IMR-90 (cell line): ENCODE results near the gene OR9A4.

ENCODE experiments used
- CEBPB ChIP-seq: IDR thresholded peaks from 2 replicates; pipeline ENCODE4 v1.6.1; 2012; ENCODE audit warnings: low read depth, low read length, improper control_type of control experiment
- MXI1 ChIP-seq: IDR thresholded peaks from 2 replicates; pipeline ENCODE4 v1.6.1; 2012; ENCODE audit warnings: low read depth, mild to moderate bottlenecking, low read length, moderate library complexity, borderline replicate concordance
- NFE2L2 ChIP-seq: fragments of 150-350 bp; IDR thresholded peaks from 2 replicates; pipeline ENCODE4 v1.6.1; 2016; ENCODE audit warnings: low read depth, mild to moderate bottlenecking, low read length
- POLR2A ChIP-seq: IDR thresholded peaks from 2 replicates; pipeline ENCODE4 v1.6.1; 2012; ENCODE audit warnings: mild to moderate bottlenecking, low read depth, low read length
- RCOR1 ChIP-seq: IDR thresholded peaks from 2 replicates; pipeline ENCODE4 v1.6.1; 2012; ENCODE audit warnings: mild to moderate bottlenecking, low read length, improper control_type of control experiment; ENCODE audit not compliant: insufficient replicate concordance
- RFX5 ChIP-seq: IDR thresholded peaks from 2 replicates; pipeline ENCODE4 v1.8.0; 2012; ENCODE audit warnings: low read depth, mild to moderate bottlenecking, low read length, moderate library complexity
- TF ChIP-seq, protein P1 (sequence below): conservative IDR thresholded peaks from 2 replicates; pipeline ENCODE4 v1.5.1; 2012; ENCODE audit warnings: mild to moderate bottlenecking, low read depth, low read length, improper control_type of control experiment
- TF ChIP-seq, protein P2 (sequence below): fragments of 150-350 bp; IDR thresholded peaks from 2 replicates; pipeline ENCODE4 v1.6.1; 2017; ENCODE audit warnings: mild to moderate bottlenecking, antibody characterized with exemption, low read length, low read depth

DNA sequence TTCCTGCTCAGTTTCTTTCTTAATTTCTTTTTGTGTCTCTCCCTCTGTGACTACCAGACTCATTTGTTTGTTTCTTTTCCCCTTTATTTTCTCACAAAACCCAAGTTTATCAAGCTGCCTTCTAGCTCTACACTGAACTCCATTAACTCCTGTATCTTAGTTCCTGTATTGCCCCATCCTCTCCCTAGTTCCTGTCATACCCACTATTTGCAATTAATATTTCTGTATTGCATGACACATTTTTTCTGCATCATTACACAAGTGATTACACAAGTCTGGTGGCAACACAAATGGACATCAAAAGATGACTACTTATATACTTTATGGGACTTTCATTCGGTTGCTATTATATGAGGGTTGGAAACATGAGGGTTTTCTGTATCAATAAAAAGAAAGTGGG, 26.9 kb upstream of the OR9A4 start:
- TF ChIP-seq, protein P1, sequence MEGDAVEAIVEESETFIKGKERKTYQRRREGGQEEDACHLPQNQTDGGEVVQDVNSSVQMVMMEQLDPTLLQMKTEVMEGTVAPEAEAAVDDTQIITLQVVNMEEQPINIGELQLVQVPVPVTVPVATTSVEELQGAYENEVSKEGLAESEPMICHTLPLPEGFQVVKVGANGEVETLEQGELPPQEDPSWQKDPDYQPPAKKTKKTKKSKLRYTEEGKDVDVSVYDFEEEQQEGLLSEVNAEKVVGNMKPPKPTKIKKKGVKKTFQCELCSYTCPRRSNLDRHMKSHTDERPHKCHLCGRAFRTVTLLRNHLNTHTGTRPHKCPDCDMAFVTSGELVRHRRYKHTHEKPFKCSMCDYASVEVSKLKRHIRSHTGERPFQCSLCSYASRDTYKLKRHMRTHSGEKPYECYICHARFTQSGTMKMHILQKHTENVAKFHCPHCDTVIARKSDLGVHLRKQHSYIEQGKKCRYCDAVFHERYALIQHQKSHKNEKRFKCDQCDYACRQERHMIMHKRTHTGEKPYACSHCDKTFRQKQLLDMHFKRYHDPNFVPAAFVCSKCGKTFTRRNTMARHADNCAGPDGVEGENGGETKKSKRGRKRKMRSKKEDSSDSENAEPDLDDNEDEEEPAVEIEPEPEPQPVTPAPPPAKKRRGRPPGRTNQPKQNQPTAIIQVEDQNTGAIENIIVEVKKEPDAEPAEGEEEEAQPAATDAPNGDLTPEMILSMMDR, result no peak
- no peak for TF ChIP-seq MXI1
- TF ChIP-seq RFX5, result no peak
- no peak for TF ChIP-seq NFE2L2
- TF ChIP-seq RCOR1, result no peak
- TF ChIP-seq, protein P2, sequence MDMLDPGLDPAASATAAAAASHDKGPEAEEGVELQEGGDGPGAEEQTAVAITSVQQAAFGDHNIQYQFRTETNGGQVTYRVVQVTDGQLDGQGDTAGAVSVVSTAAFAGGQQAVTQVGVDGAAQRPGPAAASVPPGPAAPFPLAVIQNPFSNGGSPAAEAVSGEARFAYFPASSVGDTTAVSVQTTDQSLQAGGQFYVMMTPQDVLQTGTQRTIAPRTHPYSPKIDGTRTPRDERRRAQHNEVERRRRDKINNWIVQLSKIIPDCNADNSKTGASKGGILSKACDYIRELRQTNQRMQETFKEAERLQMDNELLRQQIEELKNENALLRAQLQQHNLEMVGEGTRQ, result no peak
- TF ChIP-seq POLR2A, result no peak
- no peak for TF ChIP-seq CEBPB
